GM19397 (cell line): ENCODE data around the gene CCKAR.

Source experiments
- ATAC-seq: cut with Tn5 transposase; IDR thresholded peaks from one replicate; pipeline ENCODE4 v1.9.1; 2021; ENCODE audit warnings: mild to moderate bottlenecking, moderate library complexity; ENCODE audit not compliant: unreplicated experiment

Gene CCKAR

GRCh38 chr4:26491449-26492170, 1.3 kb upstream of the CCKAR start:
- ATAC-seq, result no peak

- ATAC-seq, result no peak
Measured at GRCh38 chr4:26490960-26491284, 638 bp upstream of the CCKAR start.

GRCh38 chr4:26489101-26489985, 941 bp downstream of the CCKAR start:
- no peak for ATAC-seq

- no peak for ATAC-seq
Measured at GRCh38 chr4:26485684-26486083, 4.6 kb downstream of the CCKAR start.

GRCh38 chr4:26484516-26484915, 5.8 kb downstream of the CCKAR start:
- no peak for ATAC-seq

DNA sequence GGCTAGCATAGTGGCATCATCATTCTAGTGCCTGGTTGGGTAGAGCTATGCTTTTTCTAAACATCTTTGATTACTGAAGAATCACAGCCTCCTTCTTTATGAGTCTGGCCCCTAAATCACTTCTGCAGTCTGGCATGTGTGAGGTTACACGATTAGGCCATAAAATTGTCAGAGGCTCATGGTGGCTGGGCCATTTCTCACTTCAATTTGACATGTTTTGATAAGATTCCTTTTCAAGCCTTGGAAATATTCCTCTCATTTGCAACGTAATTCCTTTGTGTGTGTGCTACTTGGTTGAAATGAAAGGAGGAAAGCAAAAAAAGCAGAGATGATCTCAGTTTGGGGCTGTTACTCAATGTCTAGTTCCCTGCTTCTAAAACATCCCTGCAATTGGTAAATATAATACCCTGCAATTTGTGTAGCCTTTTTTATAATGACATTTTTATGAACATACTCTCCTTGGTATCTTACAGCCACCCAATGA, 6.2 kb downstream of the CCKAR start:
- no peak for ATAC-seq

DNA sequence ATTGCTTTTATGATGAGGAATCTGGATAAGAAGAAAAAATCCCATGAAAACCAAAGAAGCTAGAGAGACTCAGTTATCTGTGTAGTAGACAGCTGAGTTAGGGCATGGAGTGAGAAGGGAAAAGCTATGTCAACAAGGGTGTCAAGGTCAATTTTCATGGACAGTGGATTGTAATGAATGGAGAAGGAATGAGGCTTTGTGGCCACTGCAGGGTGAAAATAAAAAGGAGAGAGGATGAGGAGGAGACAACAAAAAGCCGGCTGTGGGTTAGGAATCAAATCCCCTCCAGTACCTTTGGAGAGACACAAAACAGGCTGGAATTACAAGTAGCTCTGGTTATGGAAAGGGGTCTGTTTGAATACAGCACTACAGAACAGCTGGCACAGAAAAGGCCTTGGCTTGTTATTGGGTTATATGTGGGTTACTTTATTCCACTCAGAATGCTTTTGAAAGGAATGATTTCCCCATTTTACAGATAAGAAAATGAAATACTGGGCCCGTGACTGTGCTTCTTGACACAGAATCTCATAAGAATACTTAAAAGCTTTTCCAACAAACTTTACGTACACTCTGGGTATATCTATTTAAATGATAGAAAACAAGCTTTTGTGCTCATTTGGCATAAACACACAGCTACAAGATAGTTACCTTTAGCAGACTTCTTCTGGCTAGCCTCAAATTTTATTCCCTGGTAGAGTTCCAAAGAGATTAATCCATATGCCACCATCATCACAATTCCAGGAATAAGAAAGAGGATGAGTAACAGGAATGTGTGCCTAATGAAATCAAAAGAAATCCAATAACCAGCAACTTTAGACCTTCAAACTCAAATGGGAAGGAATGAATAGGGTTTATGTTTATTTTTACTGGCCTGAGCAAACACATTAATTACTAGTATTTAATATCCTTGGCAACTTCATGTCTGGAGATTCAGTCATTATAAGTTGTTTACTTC, 7.5 kb downstream of the CCKAR start:
- ATAC-seq, result no peak

GRCh38 chr4:26478330-26478729, 12.0 kb downstream of the CCKAR start:
- no peak for ATAC-seq

DNA sequence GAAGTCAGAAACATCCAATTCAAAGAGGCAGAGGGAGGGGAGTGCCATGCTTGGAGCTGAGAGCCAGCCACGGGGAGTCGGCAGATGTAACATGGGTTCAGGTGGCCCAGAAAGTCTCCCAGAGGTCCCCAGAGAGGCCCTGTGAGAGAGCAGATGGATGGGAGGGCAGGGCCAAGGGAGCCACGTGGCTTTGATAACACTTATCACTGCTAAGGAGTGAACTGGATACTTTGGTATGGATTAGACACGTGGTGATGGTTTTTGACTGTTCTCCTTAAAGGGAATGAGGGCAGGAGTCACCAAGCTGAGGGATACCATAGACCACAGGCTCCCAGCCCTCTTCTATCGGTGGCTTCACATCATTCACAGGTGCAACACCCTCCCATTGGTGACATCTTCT, 13.7 kb downstream of the CCKAR start:
- ATAC-seq, result no peak

GRCh38 chr4:26475716-26476115, 14.6 kb downstream of the CCKAR start:
- no peak for ATAC-seq

DNA sequence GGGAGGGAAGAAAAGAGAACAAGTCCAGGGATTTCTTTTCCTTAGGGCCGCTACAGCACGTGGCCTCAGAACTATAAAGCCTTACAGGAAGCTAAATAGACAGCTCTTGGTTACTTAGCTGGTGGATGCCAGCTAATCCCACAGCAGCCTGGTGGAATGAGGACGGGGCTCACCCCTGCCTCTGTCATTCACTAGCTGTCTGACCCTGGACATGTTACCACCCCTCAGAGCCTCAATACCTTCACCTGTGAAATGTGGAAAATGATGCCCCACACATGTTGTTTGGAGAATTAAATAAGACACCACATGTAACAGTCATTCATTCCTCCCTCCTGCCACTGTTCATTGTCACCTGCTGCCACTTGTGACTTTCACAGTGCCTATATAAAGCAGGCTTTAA, 15.7 kb downstream of the CCKAR start:
- ATAC-seq, result no peak

- ATAC-seq, result no peak
Measured at GRCh38 chr4:26473893-26474292, 16.4 kb downstream of the CCKAR start.

- no peak for ATAC-seq
Measured at GRCh38 chr4:26471890-26472289, 18.4 kb downstream of the CCKAR start.

GRCh38 chr4:26468977-26469376, 21.3 kb downstream of the CCKAR start:
- no peak for ATAC-seq

GRCh38 chr4:26468283-26468949, 21.9 kb downstream of the CCKAR start:
- ATAC-seq, result no peak

- ATAC-seq, result no peak
Measured at GRCh38 chr4:26467724-26468123, 22.6 kb downstream of the CCKAR start.

GRCh38 chr4:26466578-26467270, 23.6 kb downstream of the CCKAR start:
- no peak for ATAC-seq

DNA sequence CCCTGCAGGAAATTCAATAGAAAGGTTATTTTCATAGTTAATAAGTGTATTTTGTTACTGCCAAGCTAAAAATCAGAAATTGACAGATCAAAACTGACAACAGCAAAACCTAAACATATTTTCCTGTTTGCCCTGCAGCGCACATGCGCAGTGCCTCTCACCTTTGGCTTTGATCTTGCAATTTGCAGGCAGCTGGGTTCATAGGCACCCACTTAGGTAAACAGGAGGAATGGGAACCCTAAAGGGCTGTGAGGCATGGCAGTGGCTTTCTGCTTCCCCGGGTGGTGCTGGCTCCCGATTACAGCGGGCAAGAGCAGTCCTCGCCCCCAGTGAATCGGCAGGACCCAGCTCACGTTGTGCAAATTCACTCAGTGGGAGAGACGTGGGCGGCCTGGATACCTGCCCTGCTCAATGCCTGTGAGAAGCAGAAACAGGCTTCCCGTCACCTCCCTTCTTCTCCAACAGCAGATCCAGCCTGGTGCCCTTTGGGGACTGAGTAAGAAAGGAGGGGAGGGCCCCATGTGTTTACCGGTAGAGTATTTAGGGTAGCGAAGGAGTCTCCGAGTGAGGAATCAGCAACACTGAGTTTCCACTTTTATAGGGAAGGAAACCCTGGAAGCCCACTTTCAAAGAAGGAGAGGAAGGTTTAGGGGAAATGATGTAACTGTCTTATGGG, 25.7 kb downstream of the CCKAR start:
- no peak for ATAC-seq

GRCh38 chr4:26463386-26463785, 26.9 kb downstream of the CCKAR start:
- ATAC-seq, result no peak
